RPMI8226 (cell line): ENCODE measurements around the gene DTNB.
"Not testable (repeated sequence)": the region's sequence is repeated elsewhere in the genome, so short reads cannot be mapped to it uniquely, and the experiment has no call there.

Source experiments
- DNase-seq: peaks from one replicate; pipeline ENCODE4 v3.0.0-alpha.2; 2015

DTNB gene

GRCh38 chr2:25411281-25411680, 262.1 kb downstream of the DTNB start:
- peak; percentile 87 for DNase-seq

GRCh38 chr2:25410370-25410769, 263.0 kb downstream of the DTNB start:
- no peak for DNase-seq

- no peak for DNase-seq
Measured at GRCh38 chr2:25409468-25409867, 263.9 kb downstream of the DTNB start.

- DNase-seq, result no peak
Measured at GRCh38 chr2:25409044-25409443, 264.3 kb downstream of the DTNB start.

- no peak for DNase-seq
Measured at GRCh38 chr2:25405611-25406295, 267.6 kb downstream of the DTNB start.

- DNase-seq, result not testable (repeated sequence)
Measured at GRCh38 chr2:25403120-25403760, 270.1 kb downstream of the DTNB start.

GRCh38 chr2:25402477-25402876, 270.9 kb downstream of the DTNB start:
- no peak for DNase-seq

- no peak for DNase-seq
Measured at GRCh38 chr2:25401307-25402026, 271.9 kb downstream of the DTNB start.

GRCh38 chr2:25400576-25401216, 272.7 kb downstream of the DTNB start:
- DNase-seq, result no peak

GRCh38 chr2:25400169-25400568, 273.2 kb downstream of the DTNB start:
- DNase-seq, result no peak

GRCh38 chr2:25398534-25398933, 274.8 kb downstream of the DTNB start:
- DNase-seq, result no peak

- no peak for DNase-seq
Measured at GRCh38 chr2:25397777-25398176, 275.6 kb downstream of the DTNB start.

GRCh38 chr2:25389161-25389560, 284.2 kb downstream of the DTNB start:
- DNase-seq, result no peak

- peak; percentile 1 for DNase-seq
Measured at GRCh38 chr2:25388491-25388890, 284.9 kb downstream of the DTNB start.

GRCh38 chr2:25387876-25388449, 285.4 kb downstream of the DTNB start:
- peak; percentile 0 for DNase-seq

GRCh38 chr2:25386971-25387875, 286.2 kb downstream of the DTNB start:
- peak; percentile 1 for DNase-seq

- DNase-seq, result peak; percentile 1
Measured at GRCh38 chr2:25385910-25386309, 287.5 kb downstream of the DTNB start.

- peak; percentile 1 for DNase-seq
Measured at GRCh38 chr2:25383806-25384205, 289.6 kb downstream of the DTNB start.

GRCh38 chr2:25381502-25381901, 291.9 kb downstream of the DTNB start:
- DNase-seq, result peak; percentile 4

- DNase-seq, result peak; percentile 84
Measured at GRCh38 chr2:25380586-25381375, 292.6 kb downstream of the DTNB start.

GRCh38 chr2:25380023-25380422, 293.4 kb downstream of the DTNB start:
- peak; percentile 0 for DNase-seq
